ENCODE results near the gene ILK. TPM values are rescaled to one million over a fixed set of nuclear protein-coding genes. Genes with fewer than 3 reads are reported as not detected.

Gene ILK
- polyA plus RNA-seq, 1 experiment: 654 TPM

GRCh38 chr11:6565325-6565724 is 38.2 kb upstream of the ILK start:
- CTCF ChIA-PET: no interaction called here
- POLR2A ChIA-PET: no interaction called here

DNA sequence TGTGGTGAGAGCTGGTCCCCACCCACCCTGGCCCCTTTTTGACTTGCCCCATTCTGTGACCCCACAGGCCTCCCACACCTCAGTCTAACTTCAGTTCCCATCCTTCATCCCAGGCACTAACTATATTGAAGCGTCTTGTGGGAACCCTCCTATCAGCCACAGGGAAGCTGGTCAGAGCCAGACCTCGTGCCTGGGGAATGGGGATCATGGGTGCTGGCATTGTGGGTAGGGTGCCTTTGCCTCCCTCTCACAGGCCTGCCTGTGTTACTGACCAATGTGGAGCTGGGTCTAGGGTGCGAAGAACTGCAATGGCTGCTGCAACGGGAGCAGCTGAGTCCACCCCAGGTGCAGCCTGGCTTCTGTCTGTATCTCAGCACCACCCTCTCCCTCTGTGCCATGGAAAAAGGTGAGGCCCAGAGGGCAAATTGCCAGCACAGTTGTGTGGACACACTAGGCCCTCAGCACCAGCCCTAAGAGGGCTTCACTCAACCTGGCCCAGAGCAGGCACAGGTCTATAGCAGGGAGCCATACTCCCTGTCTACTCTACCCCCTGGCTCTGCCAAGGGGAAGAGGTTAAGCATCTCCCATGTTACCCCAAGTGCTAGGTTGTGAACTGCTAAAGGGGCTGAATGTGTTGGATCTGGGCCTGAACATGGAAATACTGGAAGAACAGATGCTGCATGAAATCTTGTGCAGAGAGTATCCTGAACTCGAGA is 37.4 kb upstream of the ILK start:
- no peaks in the 10 kb centered on the region; the same call in 1 of the 2 replicates for H3K36me3 ChIP-seq (ENCODE audit: control insufficient read depth, insufficient read depth, low read length)
- H3K27me3 ChIP-seq (ENCODE audit: control insufficient read depth, insufficient read depth, low read length): no peaks in the 10 kb centered on the region
- POLR2A ChIA-PET: no interaction called here
- no peak for TF ChIP-seq CTCF (IDR thresholded peaks at IDR 0.05; ENCODE audit: insufficient read depth, low read depth, low read length)
- H3K4me3 ChIP-seq (ENCODE audit: low read depth, low read length): no peak overlapping the region
- CTCF ChIA-PET: interaction anchor here (0.6 kb wide), 1 partner anchor 993 kb away, joined by 3 read pairs; no protein-coding TSS in a partner anchor
- no peak for DNase-seq (ENCODE audit: low read depth)

More at GRCh38 chr11:6565325-6565724, 38.2 kb upstream of the ILK start:
- no peak overlapping the region for H3K4me3 ChIP-seq (ENCODE audit: low read depth, low read length)
- no peaks in the 10 kb centered on the region for H3K27me3 ChIP-seq (ENCODE audit: control insufficient read depth, insufficient read depth, low read length)
- no peak for DNase-seq (ENCODE audit: low read depth)
- H3K36me3 ChIP-seq (ENCODE audit: control insufficient read depth, insufficient read depth, low read length): no peaks in the 10 kb centered on the region; the same call in 1 of the 2 replicates
- TF ChIP-seq CTCF (IDR thresholded peaks at IDR 0.05; ENCODE audit: insufficient read depth, low read depth, low read length): no peak

- CTCF ChIA-PET: no interaction called here
- no peak overlapping the region for H3K4me3 ChIP-seq (ENCODE audit: low read depth, low read length)
- no peak for DNase-seq (ENCODE audit: low read depth)
- no peaks in the 10 kb centered on the region for H3K27me3 ChIP-seq (ENCODE audit: control insufficient read depth, insufficient read depth, low read length)
- H3K36me3 ChIP-seq (ENCODE audit: control insufficient read depth, insufficient read depth, low read length): no peaks in the 10 kb centered on the region; the same call in 1 of the 2 replicates
- no peak for TF ChIP-seq CTCF (IDR thresholded peaks at IDR 0.05; ENCODE audit: insufficient read depth, low read depth, low read length)
- POLR2A ChIA-PET: no interaction called here
Observed at GRCh38 chr11:6566704-6567370, 36.7 kb upstream of the ILK start.

GRCh38 chr11:6567371-6567745 is 36.2 kb upstream of the ILK start:
- no peak for DNase-seq (ENCODE audit: low read depth)
- ChIA-PET CTCF (no interaction called here), POLR2A (no interaction called here)
- Histone ChIP-seq H3K4me3 (ENCODE audit: low read depth, low read length) (no peak overlapping the region), H3K36me3 (ENCODE audit: control insufficient read depth, insufficient read depth, low read length) (no peaks in the 10 kb centered on the region; the same call in 1 of the 2 replicates), H3K27me3 (ENCODE audit: control insufficient read depth, insufficient read depth, low read length) (no peaks in the 10 kb centered on the region)
- no peak for TF ChIP-seq CTCF (IDR thresholded peaks at IDR 0.05; ENCODE audit: insufficient read depth, low read depth, low read length)

- Histone ChIP-seq H3K36me3 (ENCODE audit: control insufficient read depth, insufficient read depth, low read length) (no peaks in the 10 kb centered on the region; the same call in 1 of the 2 replicates), H3K27me3 (ENCODE audit: control insufficient read depth, insufficient read depth, low read length) (no peaks in the 10 kb centered on the region), H3K4me3 (ENCODE audit: low read depth, low read length) (no peak overlapping the region)
- 0 out of 2 replicates have a peak, but pooled peaks have one; percentile 5 for TF ChIP-seq CTCF (IDR thresholded peaks at IDR 0.05; ENCODE audit: insufficient read depth, low read depth, low read length)
- ChIA-PET CTCF (interaction anchor here (0.7 to 1.1 kb wide), 2 partner anchors 37 to 77 kb away, joined by 3 to 5 read pairs; no protein-coding TSS in a partner anchor), POLR2A (interaction anchor here (0.5 kb wide), 1 partner anchor 25 kb away, joined by 3 read pairs; no protein-coding TSS in a partner anchor)
- no peak for DNase-seq (ENCODE audit: low read depth)
Observed at GRCh38 chr11:6568191-6568918, 35.2 kb upstream of the ILK start.
